ENCODE measurements around the gene SHROOM1.

Gene SHROOM1

GRCh38 chr5:132777209-132778069 lies 53.0 kb downstream of the SHROOM1 start, which contains the start of gene SEPTIN8:
Gene SEPTIN8, minus strand, starts transcription at chr5:132777239. Its CDS starts 102 bp downstream, at chr5:132777137.
- DNase-seq (ENCODE audit: low spot score) = peak; percentile 56

DNA sequence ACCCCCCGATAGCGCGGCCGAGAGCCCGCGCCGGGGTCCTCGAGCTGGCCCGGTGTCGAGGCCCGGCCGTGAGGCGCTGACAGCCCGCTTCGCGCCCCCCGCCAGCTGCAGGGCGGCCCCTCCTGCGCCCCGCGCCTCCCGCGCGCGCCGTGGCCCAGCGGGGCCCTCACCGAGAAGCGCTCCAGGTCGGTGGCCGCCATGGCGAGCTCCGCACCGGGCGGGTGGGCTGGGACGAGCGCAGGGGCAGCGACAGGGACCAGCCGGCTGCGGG lies 53.6 kb downstream of the SHROOM1 start:
- no peak for DNase-seq (ENCODE audit: low spot score)

- peak; percentile 49 for DNase-seq (ENCODE audit: low spot score)
Observed at GRCh38 chr5:132776131-132776937, 54.1 kb downstream of the SHROOM1 start.

GRCh38 chr5:132775476-132775961 lies 54.9 kb downstream of the SHROOM1 start:
- DNase-seq (ENCODE audit: low spot score) = no peak

- DNase-seq (ENCODE audit: low spot score) = no peak
Observed at GRCh38 chr5:132774896-132775295, 55.6 kb downstream of the SHROOM1 start.

DNA sequence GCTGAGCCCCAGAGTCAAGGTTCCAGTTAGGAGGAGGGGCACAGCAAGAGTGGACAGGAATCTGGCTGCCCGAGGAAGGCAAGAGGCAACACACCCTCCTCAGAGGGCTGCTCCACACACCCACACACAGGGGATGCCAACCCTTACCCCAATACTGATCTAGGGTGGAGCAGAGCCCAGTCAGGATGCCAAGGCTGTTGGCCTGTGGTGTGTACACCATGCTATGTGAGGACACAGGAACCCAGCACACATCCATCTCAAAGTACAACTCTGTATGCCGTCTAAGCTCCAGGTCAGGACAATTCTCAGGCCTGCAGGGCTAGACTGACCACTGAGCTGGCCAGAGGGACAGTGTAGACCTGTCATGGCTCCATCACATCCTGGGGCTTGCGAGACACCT lies 56.0 kb downstream of the SHROOM1 start:
- DNase-seq (ENCODE audit: low spot score) = no peak

- no peak for DNase-seq (ENCODE audit: low spot score)
Observed at GRCh38 chr5:132773601-132774355, 56.7 kb downstream of the SHROOM1 start.

DNA sequence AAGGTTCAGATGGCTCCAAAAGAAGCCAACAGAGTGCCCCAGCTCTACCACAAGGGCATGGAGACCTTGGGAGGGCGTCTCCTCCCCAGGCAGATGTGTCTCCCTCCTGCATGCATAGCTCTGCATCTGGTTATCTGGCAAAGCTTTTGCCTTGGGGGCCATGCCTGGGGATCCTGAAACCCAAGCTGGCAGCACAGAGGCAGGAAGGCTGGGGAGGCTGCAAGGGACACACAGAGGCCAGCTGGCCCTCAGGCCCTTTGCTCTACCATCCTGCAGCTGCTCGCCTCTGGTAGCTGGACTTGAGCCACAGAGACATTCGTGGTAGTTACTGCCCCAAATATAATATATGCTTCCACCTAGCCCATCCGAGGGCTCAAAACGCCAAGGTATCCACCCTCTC lies 57.3 kb downstream of the SHROOM1 start:
- DNase-seq (ENCODE audit: low spot score) = no peak

GRCh38 chr5:132772291-132773070 lies 58.0 kb downstream of the SHROOM1 start:
- DNase-seq (ENCODE audit: low spot score) = no peak

Data from HuH-7.5 (cell line).